Activated naive CD8-positive, alpha-beta T cell (primary cell): ENCODE data around the gene UBTD1.

Source experiments
- H3K27ac Mint-ChIP-seq: one replicate; pipeline ENCODE4 v1.8.0; 2021; ENCODE audit warnings: mixed read lengths
- H3K27me3 Mint-ChIP-seq: one replicate; pipeline ENCODE4 v1.8.0; 2021; ENCODE audit warnings: mixed read lengths
- H3K36me3 Mint-ChIP-seq: one replicate; pipeline ENCODE4 v1.8.0; 2021; ENCODE audit warnings: mixed read lengths
- H3K4me1 Mint-ChIP-seq: one replicate; pipeline ENCODE4 v1.8.0; 2021; ENCODE audit warnings: low read depth, mixed read lengths
- H3K4me3 Mint-ChIP-seq: one replicate; pipeline ENCODE4 v1.8.0; 2021; ENCODE audit warnings: mild to moderate bottlenecking, mixed read lengths
- H3K9me3 Mint-ChIP-seq: one replicate; pipeline ENCODE4 v1.8.0; 2021; ENCODE audit warnings: low read depth, mixed read lengths

Gene UBTD1

DNA sequence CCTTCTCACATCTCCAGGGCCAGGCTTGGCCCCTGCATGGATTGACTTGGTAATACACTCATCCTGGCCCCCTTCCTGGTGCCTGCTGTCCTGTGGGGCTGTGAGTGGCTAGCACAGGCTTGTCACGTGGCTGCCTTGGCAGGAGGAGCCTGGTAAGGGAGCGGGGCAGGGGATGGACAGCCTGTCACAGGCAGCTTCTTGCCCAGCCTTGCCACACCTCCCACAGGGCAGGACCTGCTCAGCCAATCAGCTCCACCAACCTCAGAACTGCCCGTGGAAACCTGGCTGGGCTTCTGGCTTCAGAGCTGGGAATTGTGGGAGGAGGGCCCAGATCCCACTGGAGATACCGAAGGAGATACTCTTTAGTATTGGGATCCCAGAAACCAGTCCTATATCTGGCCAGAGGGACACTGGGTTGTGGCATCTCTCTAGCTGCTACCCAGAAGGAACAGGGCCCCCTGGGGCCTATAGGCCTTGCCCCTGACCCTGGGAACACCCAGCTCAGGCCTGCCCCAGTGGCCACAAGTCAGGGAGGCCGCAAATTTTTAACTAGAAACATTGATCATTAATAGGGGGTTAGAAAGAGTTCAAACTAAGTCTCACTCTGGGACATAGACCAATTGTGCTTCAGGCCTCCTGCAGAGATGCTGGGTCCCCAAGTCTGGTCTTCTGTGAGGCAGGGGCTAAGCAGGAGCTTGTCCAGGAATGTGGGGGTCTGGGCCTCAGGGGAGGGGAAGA, 85.5 kb downstream of the UBTD1 start, which contains the start of gene HOGA1:
Gene HOGA1, plus strand, starts transcription at position 330 of the 738 bp plus-strand sequence. Its CDS starts 315 bp downstream, at position 645.
- Mint-ChIP-seq H3K36me3 (no peaks in the 10 kb centered on the region), H3K27me3 (no peaks in the 10 kb centered on the region), H3K9me3 (no peaks in the 10 kb centered on the region), H3K27ac (no peak within 1 kb of the TSS), H3K4me3 (no peak within 1 kb of the TSS), H3K4me1 (no peaks in the 10 kb centered on the region)

DNA sequence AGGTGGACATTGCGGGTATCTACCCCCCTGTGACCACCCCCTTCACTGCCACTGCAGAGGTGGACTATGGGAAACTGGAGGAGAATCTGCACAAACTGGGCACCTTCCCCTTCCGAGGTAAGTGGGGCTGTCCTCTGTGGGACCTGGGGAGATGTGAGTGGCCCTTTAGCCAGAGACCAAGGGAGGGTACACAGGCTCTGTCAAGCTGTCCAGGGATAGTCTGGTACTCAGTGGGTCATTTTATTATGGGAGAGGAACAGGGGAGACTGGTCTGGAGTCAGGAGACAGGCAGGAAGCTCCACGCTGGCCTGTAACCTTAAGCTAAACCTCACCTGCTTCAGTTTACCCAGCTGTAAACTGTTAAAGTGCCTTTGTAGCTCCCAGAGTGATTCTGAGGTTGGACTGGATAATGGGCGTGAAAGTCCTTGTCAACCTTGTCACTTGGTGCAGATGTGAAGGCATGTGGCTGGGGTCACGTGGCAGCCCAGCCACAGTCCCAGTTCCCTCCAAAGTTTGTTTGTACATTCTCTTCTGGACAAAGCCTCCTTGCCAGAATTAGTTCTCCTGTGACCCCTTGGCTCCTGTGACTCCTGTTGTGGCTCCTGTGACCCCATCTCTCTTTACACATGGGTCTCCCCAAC, 86.2 kb downstream of the UBTD1 start:
- Mint-ChIP-seq H3K27me3 (no peaks in the 10 kb centered on the region), H3K36me3 (no peaks in the 10 kb centered on the region), H3K4me3 (no peak overlapping the region), H3K4me1 (no peaks in the 10 kb centered on the region), H3K9me3 (no peaks in the 10 kb centered on the region), H3K27ac (no peak overlapping the region)

DNA sequence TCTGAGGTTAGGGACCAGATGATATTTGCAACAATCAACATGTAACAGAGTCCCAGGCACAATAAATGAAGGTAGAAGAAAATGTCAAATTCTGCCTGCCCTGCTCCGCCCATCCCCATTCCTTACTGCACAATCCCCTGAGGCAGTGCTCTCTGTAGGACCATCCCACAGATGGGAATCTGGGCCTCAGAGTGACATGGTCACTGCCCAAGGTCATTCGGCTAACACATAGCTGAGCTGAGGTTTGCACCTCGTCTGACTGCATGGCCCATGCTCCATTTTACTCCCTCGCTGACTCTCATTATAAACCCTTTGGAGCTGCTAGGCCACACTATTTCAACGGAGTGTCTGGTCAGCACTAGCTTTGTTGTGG, 86.7 kb downstream of the UBTD1 start:
- H3K9me3 Mint-ChIP-seq = no peaks in the 10 kb centered on the region
- no peak overlapping the region for H3K4me3 Mint-ChIP-seq
- no peak overlapping the region for H3K27ac Mint-ChIP-seq
- H3K4me1 Mint-ChIP-seq = no peaks in the 10 kb centered on the region
- no peaks in the 10 kb centered on the region for H3K27me3 Mint-ChIP-seq
- no peaks in the 10 kb centered on the region for H3K36me3 Mint-ChIP-seq

- Mint-ChIP-seq H3K27ac (no peak overlapping the region), H3K4me3 (no peak overlapping the region), H3K9me3 (no peaks in the 10 kb centered on the region), H3K27me3 (no peaks in the 10 kb centered on the region), H3K36me3 (no peaks in the 10 kb centered on the region), H3K4me1 (no peaks in the 10 kb centered on the region)
These were observed 88.5 kb downstream of the UBTD1 start for GRCh38 chr10:97587183-97587582.

- Mint-ChIP-seq H3K4me3 (no peak within 1 kb of the TSS), H3K27ac (no peak within 1 kb of the TSS), H3K4me1 (no peaks in the 10 kb centered on the region), H3K27me3 (no peaks in the 10 kb centered on the region), H3K36me3 (no peaks in the 10 kb centered on the region), H3K9me3 (no peaks in the 10 kb centered on the region)
These were observed 90.8 kb downstream of the UBTD1 start, which contains the start of gene C10orf62 for GRCh38 chr10:97589479-97589878. Gene C10orf62, plus strand, starts transcription at chr10:97589721. Its CDS starts 177 bp downstream, at chr10:97589898.

DNA sequence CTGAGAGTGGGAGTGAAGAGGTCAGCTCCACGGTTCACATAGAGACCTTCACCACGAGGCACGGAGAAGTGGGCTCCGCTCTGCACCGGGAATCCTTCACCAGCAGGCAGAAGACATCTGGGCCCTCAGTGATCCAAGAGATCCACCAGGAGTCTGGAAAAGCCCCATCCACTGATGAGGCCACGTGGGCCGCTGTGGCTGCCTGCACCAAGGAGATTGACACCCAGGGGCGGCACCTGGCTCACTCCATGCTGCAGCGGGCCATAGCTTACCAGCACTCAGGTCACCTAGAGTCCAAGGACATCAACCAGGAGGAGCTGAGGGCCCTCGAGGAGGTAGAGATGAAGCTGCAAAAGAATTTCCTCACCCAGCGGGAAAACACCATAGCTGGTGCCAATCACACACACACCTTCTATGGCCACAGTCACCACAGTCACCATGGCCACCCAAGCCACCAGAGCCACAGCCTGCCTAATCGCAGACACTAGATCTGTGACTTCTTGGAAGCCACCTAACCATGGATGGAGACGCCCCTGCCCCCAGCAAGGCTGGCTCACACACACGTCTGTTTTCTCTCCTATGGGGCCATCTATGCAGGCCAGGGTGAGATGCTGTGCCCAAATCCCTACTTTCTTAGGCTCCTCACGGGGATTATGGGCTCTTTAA, 91.5 kb downstream of the UBTD1 start:
- no peaks in the 10 kb centered on the region for H3K27me3 Mint-ChIP-seq
- no peak overlapping the region for H3K27ac Mint-ChIP-seq
- no peaks in the 10 kb centered on the region for H3K9me3 Mint-ChIP-seq
- no peak overlapping the region for H3K4me3 Mint-ChIP-seq
- H3K4me1 Mint-ChIP-seq = no peaks in the 10 kb centered on the region
- H3K36me3 Mint-ChIP-seq = no peaks in the 10 kb centered on the region

GRCh38 chr10:97590748-97591495, 92.2 kb downstream of the UBTD1 start:
- Mint-ChIP-seq H3K27me3 (no peaks in the 10 kb centered on the region), H3K4me1 (no peaks in the 10 kb centered on the region), H3K36me3 (no peaks in the 10 kb centered on the region), H3K4me3 (no peak overlapping the region), H3K9me3 (no peaks in the 10 kb centered on the region), H3K27ac (no peak overlapping the region)

DNA sequence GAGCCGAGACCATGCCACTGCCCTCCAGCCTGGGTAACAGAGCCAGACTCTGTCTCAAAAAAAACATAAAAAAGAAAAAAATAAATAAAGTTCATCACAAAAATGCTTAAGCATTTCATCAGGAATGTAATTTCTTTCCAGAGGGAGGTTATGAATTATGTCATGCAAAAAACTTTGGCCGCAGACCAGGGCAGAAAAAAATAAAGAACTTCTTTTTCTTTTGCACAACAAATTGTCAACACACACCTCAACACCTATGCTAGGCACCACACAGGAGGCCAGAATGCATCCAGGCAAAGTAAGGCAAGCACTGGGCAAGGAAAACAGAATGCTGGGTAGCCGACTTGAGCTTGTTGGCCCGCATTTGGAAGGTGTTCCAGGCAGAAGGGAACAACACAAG, 94.7 kb downstream of the UBTD1 start:
- H3K36me3 Mint-ChIP-seq = no peaks in the 10 kb centered on the region
- H3K27me3 Mint-ChIP-seq = no peaks in the 10 kb centered on the region
- no peak overlapping the region for H3K27ac Mint-ChIP-seq
- no peak overlapping the region for H3K4me3 Mint-ChIP-seq
- H3K9me3 Mint-ChIP-seq = no peaks in the 10 kb centered on the region
- H3K4me1 Mint-ChIP-seq = no peaks in the 10 kb centered on the region

GRCh38 chr10:97596101-97597082, 97.7 kb downstream of the UBTD1 start:
- Mint-ChIP-seq H3K9me3 (no peaks in the 10 kb centered on the region), H3K4me3 (no peak overlapping the region), H3K27me3 (no peaks in the 10 kb centered on the region), H3K4me1 (no peaks in the 10 kb centered on the region), H3K36me3 (no peaks in the 10 kb centered on the region), H3K27ac (no peak overlapping the region)

DNA sequence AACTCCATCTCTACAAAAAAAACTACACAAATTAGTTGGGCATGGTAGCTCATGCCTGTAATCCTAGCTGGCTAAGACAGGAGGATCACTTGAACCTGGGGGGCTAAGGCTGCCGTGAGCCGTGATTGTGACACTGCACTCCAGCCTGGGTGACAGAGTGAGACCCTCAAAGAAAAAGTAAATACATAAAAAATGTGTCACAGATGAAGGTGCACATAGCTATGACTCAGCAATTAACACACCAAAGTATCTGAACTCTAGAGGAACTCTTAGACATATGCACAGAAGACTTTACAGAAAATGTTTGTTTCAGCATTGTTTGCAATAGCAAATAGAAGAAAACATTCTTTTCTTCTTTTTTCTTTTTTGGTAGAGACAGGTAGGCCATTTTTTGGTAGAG, 99.1 kb downstream of the UBTD1 start:
- no peaks in the 10 kb centered on the region for H3K36me3 Mint-ChIP-seq
- no peaks in the 10 kb centered on the region for H3K27me3 Mint-ChIP-seq
- H3K9me3 Mint-ChIP-seq = no peaks in the 10 kb centered on the region
- H3K4me1 Mint-ChIP-seq = no peaks in the 10 kb centered on the region
- H3K4me3 Mint-ChIP-seq = no peak overlapping the region
- H3K27ac Mint-ChIP-seq = no peak overlapping the region

- Mint-ChIP-seq H3K4me3 (no peak overlapping the region), H3K27ac (no peak overlapping the region), H3K36me3 (no peaks in the 10 kb centered on the region), H3K4me1 (no peaks in the 10 kb centered on the region), H3K27me3 (no peaks in the 10 kb centered on the region), H3K9me3 (no peaks in the 10 kb centered on the region)
These were observed 99.9 kb downstream of the UBTD1 start for GRCh38 chr10:97598407-97599271.

- Mint-ChIP-seq H3K4me1 (no peaks in the 10 kb centered on the region), H3K36me3 (no peaks in the 10 kb centered on the region)
These were observed 100.5 kb downstream of the UBTD1 start for GRCh38 chr10:97599272-97599619.

DNA sequence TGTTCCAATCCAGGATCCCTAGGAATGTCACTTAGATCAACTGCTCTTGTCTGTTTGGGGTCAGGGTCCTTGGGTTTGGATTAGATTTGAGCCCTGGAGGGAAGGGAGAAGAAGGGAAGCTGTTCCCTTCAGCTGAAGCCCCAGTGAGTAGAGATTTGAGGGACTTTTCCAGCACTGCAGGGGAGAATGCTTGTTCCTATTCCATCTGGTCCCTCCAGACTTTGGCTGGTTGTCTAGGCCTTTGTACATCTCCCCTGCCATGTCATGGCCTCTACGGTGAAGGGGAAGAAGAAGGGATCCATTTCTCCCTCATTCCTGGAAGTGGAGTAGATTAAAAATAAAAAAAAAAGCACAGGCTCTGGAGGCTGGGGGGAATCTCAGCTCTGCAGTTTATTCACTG, 101.9 kb downstream of the UBTD1 start:
- Mint-ChIP-seq H3K27ac (no peak overlapping the region), H3K4me1 (no peaks in the 10 kb centered on the region), H3K4me3 (no peak overlapping the region), H3K9me3 (no peaks in the 10 kb centered on the region), H3K36me3 (no peaks in the 10 kb centered on the region), H3K27me3 (no peaks in the 10 kb centered on the region)

More at GRCh38 chr10:97599272-97599619, 100.5 kb downstream of the UBTD1 start:
- Mint-ChIP-seq H3K27ac (no peak overlapping the region), H3K4me3 (no peak overlapping the region), H3K27me3 (no peaks in the 10 kb centered on the region), H3K9me3 (no peaks in the 10 kb centered on the region)
